ENCODE data around the gene CRB1. TPM values are rescaled to one million over a fixed set of nuclear protein-coding genes. Genes with fewer than 3 reads are reported as not detected.

CRB1 gene
- total and polyA plus RNA-seq, 9 of the 15 experiments (the other 6 are each of a cell fraction or from before 2014, with no cell fraction given), result 0.04 to 0.10 TPM; not detected in 7

DNA sequence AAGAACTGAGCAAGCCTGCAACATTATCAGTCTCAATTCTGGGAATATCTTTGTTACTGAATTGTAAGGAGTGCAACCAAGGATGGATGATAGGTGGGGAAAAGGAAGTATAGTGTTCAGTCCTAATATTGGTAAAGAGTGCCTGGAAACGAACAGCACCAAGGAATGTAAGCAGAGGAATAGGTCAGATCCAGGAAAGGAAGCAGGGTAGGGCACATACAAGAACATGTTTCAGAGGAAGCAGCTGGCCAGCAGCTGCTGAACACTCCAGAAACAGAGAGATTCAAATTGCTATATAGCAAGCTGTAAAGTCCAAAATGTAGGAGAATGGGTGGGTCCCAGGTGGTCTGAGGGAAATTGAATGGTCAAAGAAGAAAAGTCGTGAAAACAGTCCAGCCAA lies 37.9 kb downstream of the CRB1 start:
- no peaks in the 10 kb centered on the region for H3K27me3 ChIP-seq (ENCODE audit: control insufficient read depth in 2 of 2, insufficient read depth in 2 of 2, low read length in 2 of 2)
- no peak overlapping the region for H3K4me2 ChIP-seq (ENCODE audit: insufficient read depth, low read length)
- ChIA-PET CTCF (ENCODE audit: low intra/inter-chr PET ratio) (no interaction called here), POLR2A (no interaction called here)
- in situ Hi-C loops (cut with MboI), result no loop called here
- no peaks in the 10 kb centered on the region for H3K9me3 ChIP-seq (replicated peaks; ENCODE audit: control insufficient read depth, insufficient read depth, low read depth, low read length)
- no peak for FAIRE-seq
- no peaks in the 10 kb centered on the region for H3K9me1 ChIP-seq (ENCODE audit: control insufficient read depth, insufficient read depth, low read length)
- H2AFZ ChIP-seq (ENCODE audit: low read depth, low read length), result no peak overlapping the region
- H3K36me3 ChIP-seq (ENCODE audit: control insufficient read depth, insufficient read depth, low read length), result no peaks in the 10 kb centered on the region
- H3K27ac ChIP-seq (ENCODE audit: extremely low read depth, low read depth, low read length), result no peak overlapping the region
- H3K4me1 ChIP-seq (replicated peaks in 1 of 2; ENCODE audit: control insufficient read depth in 2 of 2, insufficient read depth in 2 of 2, low read length in 2 of 2), result no peaks in the 10 kb centered on the region
- DNase-seq (ENCODE audit: extremely low read depth in 1 of 4, low spot score in 3 of 4), result no peak
- no peaks in the 10 kb centered on the region for H3K79me2 ChIP-seq (ENCODE audit: control insufficient read depth, insufficient read depth, low read length)
- no TSS peak for BruUV-seq (replicated peaks)
- 0% methylated on average over 2 of the region's 2 CpGs for WGBS (ENCODE audit: insufficient coverage, low coverage, missing lambda C conversion rate)
- ATAC-seq, result no peak
- intact Hi-C loops (cut with micrococcal nuclease), result no loop called here
- H3K4me3 ChIP-seq, result no peak overlapping the region
- H3K9ac ChIP-seq (ENCODE audit: insufficient read depth in 1 of 2, low read depth in 2 of 2, low read length in 2 of 2), result no peak overlapping the region
- H4K20me1 ChIP-seq (replicated peaks; ENCODE audit: control insufficient read depth, insufficient read depth, low read length), result no peaks in the 10 kb centered on the region
- TF ChIP-seq FOS (IDR thresholded peaks at IDR 0.05; ENCODE audit: extremely low read depth, insufficient read length), result no peak
- TF ChIP-seq PREB (CRISPR knock-in tag; IDR thresholded peaks at IDR 0.05), result no peak
- TF ChIP-seq VEZF1 (CRISPR knock-in tag; IDR thresholded peaks at IDR 0.05), result no peak
- TF ChIP-seq, protein P1, sequence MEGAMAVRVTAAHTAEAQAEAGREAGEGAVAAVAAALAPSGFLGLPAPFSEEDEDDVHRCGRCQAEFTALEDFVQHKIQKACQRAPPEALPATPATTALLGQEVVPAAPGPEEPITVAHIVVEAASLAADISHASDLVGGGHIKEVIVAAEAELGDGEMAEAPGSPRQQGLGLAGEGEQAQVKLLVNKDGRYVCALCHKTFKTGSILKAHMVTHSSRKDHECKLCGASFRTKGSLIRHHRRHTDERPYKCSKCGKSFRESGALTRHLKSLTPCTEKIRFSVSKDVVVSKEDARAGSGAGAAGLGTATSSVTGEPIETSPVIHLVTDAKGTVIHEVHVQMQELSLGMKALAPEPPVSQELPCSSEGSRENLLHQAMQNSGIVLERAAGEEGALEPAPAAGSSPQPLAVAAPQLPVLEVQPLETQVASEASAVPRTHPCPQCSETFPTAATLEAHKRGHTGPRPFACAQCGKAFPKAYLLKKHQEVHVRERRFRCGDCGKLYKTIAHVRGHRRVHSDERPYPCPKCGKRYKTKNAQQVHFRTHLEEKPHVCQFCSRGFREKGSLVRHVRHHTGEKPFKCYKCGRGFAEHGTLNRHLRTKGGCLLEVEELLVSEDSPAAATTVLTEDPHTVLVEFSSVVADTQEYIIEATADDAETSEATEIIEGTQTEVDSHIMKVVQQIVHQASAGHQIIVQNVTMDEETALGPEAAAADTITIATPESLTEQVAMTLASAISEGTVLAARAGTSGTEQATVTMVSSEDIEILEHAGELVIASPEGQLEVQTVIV (CRISPR knock-in tag; IDR thresholded peaks at IDR 0.05; ENCODE audit: borderline replicate concordance), result no peak
- TF ChIP-seq SIN3B (IDR thresholded peaks at IDR 0.05; ENCODE audit: low read depth), result no peak
- no peak for TF ChIP-seq NFXL1 (CRISPR knock-in tag; IDR thresholded peaks at IDR 0.05)
- no peak for TF ChIP-seq BRF1 (IDR thresholded peaks at IDR 0.05; ENCODE audit: borderline replicate concordance, extremely low read depth, insufficient read length)
